PC-9 (cell line): ENCODE measurements around the gene BEST3.

Source experiments
- EZH2 ChIP-seq: fragments of 200-600 bp; sonication (generic); IDR thresholded peaks from 2 replicates; pipeline ENCODE4 v1.8.0; 2017; ENCODE audit warnings: antibody characterized with exemption, low read depth
- TF ChIP-seq, protein P1 (sequence below): fragments of 200-600 bp; sonication (generic); conservative IDR thresholded peaks from 2 replicates; pipeline ENCODE4 v1.6.1; 2017; ENCODE audit warnings: mixed run types, antibody characterized with exemption, mild to moderate bottlenecking, moderate library complexity

DNA sequence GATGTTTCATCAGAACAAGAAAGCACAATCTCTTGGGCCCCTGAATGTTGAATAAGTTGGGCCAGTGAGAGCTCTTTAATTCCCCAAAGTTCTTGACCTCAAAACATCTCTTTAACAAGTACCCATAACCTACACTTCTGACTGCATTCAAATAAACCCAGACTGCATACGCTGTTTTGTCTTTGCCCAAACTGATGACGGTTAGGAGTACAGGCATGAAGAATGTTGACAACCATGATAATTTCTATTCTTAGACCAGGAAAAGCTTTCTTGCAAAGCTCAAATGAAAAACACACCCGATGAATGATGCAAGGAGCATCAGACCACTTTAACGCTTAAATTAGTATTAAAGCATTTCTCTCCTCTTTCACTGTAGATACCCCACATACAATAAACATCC, 27.8 kb upstream of the BEST3 start:
- TF ChIP-seq, protein P1, sequence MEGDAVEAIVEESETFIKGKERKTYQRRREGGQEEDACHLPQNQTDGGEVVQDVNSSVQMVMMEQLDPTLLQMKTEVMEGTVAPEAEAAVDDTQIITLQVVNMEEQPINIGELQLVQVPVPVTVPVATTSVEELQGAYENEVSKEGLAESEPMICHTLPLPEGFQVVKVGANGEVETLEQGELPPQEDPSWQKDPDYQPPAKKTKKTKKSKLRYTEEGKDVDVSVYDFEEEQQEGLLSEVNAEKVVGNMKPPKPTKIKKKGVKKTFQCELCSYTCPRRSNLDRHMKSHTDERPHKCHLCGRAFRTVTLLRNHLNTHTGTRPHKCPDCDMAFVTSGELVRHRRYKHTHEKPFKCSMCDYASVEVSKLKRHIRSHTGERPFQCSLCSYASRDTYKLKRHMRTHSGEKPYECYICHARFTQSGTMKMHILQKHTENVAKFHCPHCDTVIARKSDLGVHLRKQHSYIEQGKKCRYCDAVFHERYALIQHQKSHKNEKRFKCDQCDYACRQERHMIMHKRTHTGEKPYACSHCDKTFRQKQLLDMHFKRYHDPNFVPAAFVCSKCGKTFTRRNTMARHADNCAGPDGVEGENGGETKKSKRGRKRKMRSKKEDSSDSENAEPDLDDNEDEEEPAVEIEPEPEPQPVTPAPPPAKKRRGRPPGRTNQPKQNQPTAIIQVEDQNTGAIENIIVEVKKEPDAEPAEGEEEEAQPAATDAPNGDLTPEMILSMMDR: no peak
- TF ChIP-seq EZH2: no peak
